ENCODE results near the gene GPRASP2.
A peak's percentile ranks its signal among the peaks of the same experiment; 100 is the strongest.
"Not testable (repeated sequence)": the region's sequence is repeated elsewhere in the genome, so short reads cannot be mapped to it uniquely, and the experiment has no call there.

The GPRASP2 gene

DNA sequence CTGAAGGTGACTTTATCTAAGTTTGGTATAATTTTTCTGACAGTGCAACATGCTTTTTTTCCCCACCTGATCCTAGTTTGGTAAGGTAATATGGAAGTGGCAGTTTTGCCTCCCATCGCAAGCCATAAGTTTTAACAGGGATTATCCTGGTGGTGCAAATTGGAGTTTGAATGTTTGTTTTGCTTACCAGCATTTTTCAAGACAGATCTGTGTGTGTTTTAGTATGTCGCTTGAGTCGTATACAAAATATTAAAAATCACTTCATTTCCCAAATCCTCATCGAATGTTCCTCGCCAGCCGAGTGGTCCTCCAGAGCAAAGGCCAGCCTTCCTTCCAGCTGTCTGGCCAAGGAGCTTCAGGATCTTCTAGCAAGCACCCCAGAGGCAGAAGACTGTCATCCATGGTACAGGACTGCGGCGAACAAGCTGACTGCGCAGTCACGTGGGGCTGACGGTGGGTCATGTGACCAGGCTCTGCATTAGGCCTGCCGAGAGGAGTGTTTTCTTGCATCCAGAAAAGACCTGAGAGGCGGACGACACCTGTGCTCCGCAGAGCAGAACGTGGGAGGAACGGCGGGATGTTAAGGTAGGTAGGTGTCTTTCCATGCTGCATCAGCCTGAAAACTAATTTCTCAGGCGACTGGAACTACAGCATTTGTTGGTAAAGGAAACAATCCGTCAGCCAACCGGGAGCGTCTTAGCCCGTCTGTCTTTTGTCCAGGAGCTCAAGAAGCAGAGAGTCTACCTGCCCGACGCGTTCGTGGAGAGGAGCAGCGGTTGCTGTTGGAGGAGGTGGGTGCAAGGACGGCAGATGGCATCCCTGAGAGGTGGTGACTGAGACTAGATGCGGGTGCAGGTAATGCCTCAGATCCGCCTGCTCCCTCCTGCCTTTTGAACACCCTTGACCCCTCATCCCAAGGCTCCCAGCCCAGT is 8.3 kb downstream of the GPRASP2 start, which contains the start of gene GPRASP3:
Gene GPRASP3, plus strand, starts transcription at position 507 of the 932 bp plus-strand sequence. CDS start 28,253 bp downstream, outside the sequence.
- TF ChIP-seq, protein P1, sequence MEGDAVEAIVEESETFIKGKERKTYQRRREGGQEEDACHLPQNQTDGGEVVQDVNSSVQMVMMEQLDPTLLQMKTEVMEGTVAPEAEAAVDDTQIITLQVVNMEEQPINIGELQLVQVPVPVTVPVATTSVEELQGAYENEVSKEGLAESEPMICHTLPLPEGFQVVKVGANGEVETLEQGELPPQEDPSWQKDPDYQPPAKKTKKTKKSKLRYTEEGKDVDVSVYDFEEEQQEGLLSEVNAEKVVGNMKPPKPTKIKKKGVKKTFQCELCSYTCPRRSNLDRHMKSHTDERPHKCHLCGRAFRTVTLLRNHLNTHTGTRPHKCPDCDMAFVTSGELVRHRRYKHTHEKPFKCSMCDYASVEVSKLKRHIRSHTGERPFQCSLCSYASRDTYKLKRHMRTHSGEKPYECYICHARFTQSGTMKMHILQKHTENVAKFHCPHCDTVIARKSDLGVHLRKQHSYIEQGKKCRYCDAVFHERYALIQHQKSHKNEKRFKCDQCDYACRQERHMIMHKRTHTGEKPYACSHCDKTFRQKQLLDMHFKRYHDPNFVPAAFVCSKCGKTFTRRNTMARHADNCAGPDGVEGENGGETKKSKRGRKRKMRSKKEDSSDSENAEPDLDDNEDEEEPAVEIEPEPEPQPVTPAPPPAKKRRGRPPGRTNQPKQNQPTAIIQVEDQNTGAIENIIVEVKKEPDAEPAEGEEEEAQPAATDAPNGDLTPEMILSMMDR (IDR thresholded peaks at IDR 0.05; ENCODE audit: low read depth, low read length): no peak
- peak within 1 kb of the TSS; percentile 48 to 55 for H3K4me3 ChIP-seq (replicated peaks in 1 of 2; ENCODE audit: low read depth in 2 of 2, low read length in 2 of 2)
- DNase-seq (ENCODE audit: low read depth in 2 of 2): peak; percentile 59 to 76

DNA sequence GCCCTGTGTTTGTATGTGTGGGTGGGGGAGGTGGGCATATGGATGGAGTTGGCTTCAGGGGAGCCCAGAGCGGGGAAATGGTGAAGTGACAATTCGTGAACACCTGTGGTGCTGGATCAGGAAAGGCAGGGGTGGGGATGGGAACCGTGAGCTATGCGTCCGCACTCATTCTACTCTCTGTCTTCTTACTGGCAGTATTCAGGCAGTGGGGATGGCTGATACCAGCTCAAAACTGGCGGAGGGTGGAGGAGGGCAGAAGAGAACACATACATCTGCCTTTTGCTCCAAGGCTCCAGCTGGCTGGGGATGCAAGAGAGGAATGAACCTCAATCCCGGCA is 8.9 kb downstream of the GPRASP2 start:
- not testable (repeated sequence) for DNase-seq (ENCODE audit: low read depth in 2 of 2)
- peak overlapping the region; percentile 48 to 55 for H3K4me3 ChIP-seq (replicated peaks in 1 of 2; ENCODE audit: low read depth in 2 of 2, low read length in 2 of 2)

DNA sequence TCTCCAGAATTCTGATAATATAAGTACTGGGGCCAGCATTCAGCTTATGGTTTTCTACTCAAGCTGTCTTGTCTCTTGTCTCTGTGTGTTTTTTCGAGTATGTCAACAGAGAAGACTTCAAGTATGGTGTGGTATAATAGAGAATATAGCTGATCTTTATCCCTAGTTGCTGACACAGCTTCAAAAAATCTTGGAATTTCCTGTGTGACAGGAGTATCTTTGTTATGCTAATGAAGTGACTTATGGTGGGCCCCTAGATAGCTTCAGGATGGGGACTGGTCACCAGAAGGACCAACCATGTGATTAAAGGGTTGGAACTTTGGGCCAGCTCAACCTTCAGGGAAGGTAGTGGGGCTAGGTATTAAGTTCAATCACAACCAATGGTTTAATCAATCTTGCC is 11.2 kb downstream of the GPRASP2 start:
- peak in 1 of 2 donors; percentile 6 for DNase-seq (ENCODE audit: low read depth in 2 of 2)
- H3K4me3 ChIP-seq (replicated peaks in 1 of 2; ENCODE audit: low read depth in 2 of 2, low read length in 2 of 2): no peak overlapping the region
- TF ChIP-seq, protein P1 (IDR thresholded peaks at IDR 0.05; ENCODE audit: low read depth, low read length): no peak

DNA sequence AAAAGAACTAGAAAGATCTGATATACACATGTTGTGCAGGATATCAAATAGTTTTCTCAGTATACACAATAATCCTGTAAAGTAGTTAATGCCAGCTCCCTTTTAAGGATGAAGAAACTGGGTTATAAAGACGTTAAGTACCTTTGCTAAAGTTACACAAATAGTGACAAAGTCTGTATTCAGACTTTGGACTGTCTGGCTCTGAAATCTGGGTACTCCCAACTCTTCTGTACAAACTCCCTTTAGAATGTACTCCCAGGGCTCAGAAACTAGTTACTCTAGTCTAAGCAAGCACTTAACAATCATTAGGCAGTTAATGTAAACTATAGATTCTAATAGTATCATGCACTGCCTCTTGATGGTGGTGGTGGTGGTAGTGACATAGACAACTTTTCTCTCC is 15.5 kb downstream of the GPRASP2 start:
- no peak overlapping the region for H3K4me3 ChIP-seq (replicated peaks in 1 of 2; ENCODE audit: low read depth in 2 of 2, low read length in 2 of 2)
- DNase-seq (ENCODE audit: low read depth in 2 of 2): no peak
- TF ChIP-seq, protein P1 (IDR thresholded peaks at IDR 0.05; ENCODE audit: low read depth, low read length): no peak

DNA sequence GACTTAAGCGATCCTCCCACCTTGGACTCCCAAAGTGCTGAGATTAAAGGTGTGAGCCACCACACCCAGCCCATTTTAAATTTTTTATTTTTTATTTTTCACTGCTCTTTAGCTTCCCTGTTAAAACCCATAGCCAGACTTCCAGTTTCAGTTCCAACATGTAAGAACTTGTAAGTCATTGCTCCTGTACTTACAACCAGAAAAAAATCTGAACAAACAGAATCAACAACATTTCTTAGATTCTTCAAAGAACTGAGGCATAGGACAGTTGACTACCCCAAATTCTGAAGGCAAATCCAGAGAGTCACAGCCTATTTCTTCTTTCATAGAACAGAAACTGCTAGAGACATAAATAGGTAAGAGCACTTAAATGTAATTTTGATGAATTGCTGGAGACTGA is 16.4 kb downstream of the GPRASP2 start:
- no peak overlapping the region for H3K4me3 ChIP-seq (replicated peaks in 1 of 2; ENCODE audit: low read depth in 2 of 2, low read length in 2 of 2)
- TF ChIP-seq, protein P1 (IDR thresholded peaks at IDR 0.05; ENCODE audit: low read depth, low read length): no peak
- no peak for DNase-seq (ENCODE audit: low read depth in 2 of 2)

DNA sequence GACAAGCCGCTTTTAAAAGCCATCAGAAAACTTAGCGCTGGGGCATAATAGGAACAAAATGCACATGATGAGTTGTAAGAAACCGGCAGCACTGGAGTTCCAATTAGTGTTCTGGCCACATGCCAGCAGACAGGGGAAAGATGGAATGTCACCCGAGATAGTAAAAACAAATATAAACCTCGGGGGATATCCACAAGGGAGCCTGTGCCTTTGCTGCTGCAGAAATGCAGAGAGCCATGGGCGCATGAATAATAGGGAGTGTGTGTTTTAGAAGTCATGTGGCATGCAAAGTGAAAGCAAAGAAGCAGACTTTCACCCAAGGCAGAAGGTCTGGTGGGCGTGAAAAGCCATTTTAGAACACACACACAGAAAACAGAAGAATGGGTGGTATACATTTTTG is 27.4 kb downstream of the GPRASP2 start:
- H3K4me3 ChIP-seq (replicated peaks in 1 of 2; ENCODE audit: low read depth in 2 of 2, low read length in 2 of 2): no peak overlapping the region
- DNase-seq (ENCODE audit: low read depth in 2 of 2): peak; percentile 2 to 7
- TF ChIP-seq, protein P1 (IDR thresholded peaks at IDR 0.05; ENCODE audit: low read depth, low read length): no peak

DNA sequence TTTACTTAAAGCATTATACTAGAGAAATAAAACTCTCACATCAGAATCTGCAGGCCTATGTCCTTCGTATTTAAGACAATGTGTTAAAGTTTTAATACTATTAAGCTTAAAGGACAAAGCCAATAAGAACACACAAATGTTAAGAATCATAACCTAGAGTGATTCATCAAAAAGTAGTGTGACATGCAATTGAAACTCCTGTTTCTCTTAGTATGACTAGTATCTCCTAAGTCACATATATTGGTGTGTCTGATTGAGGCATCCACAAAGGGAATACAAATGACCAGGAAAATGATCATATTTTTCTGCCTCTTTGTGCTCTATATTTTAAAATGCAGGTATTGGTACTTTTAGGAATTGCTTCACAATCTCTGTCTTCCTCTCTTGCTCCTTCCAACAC is 32.1 kb downstream of the GPRASP2 start:
- H3K4me3 ChIP-seq (replicated peaks in 1 of 2; ENCODE audit: low read depth in 2 of 2, low read length in 2 of 2): no peak overlapping the region
- TF ChIP-seq, protein P1 (IDR thresholded peaks at IDR 0.05; ENCODE audit: low read depth, low read length): no peak
- no peak for DNase-seq (ENCODE audit: low read depth in 2 of 2)

Measured in cardiac fibroblast (primary cell).